ENCODE results near the gene ARAP2.

The ARAP2 gene

GRCh38 chr4:36244257-36245082, at the start of gene ARAP2:
TSS of gene ARAP2 (minus strand) at chr4:36244514. CDS start at chr4:36229486, 15,028 bp downstream.
- H3K27ac ChIP-seq (ENCODE audit: low read depth, low read length) = no peak within 1 kb of the TSS
- no peaks in the 10 kb centered on the region for H3K4me1 ChIP-seq (ENCODE audit: insufficient read depth, low read length)

DNA sequence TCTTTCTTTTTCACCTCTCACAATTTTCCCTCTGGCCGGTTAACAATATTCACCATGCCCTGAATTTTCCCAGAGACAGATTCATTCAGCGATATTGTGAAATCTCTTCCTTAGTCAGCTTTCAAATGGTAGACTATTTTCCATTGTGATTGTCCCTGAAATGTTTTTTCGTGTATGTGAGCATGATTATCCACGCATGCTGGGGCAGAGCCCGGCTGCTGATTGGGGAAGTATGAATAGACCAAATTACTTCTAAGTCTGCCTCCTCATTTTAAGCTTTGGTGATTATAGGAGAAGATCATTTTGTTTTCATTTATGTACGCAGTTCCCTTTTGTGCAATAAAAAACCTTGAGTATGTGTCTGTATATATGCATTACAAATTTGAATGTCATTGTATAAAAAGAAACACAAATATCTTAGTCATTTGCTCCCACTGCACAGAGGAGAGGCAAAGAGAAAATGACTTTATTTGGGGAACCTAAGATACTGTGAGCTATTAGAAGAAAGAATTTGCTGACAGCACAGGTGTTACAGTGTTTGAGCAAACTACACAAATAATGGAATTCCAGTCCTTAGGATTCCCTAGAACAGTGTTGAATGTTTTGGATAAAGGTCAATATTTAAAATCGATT, 48.4 kb upstream of the ARAP2 start:
- H3K9ac ChIP-seq (ENCODE audit: low read length) = no peak overlapping the region
- H3K4me3 ChIP-seq (ENCODE audit: low read depth in 1 of 2, low read length in 2 of 2) = no peak overlapping the region
- no peaks in the 10 kb centered on the region for H3K9me3 ChIP-seq (ENCODE audit: low read length)
- no peaks in the 10 kb centered on the region for H3K36me3 ChIP-seq (ENCODE audit: insufficient read depth, low read length)
- no peaks in the 10 kb centered on the region for H3K27me3 ChIP-seq (ENCODE audit: control insufficient read depth in 1 of 2, insufficient read depth in 2 of 2, low read length in 2 of 2)
- no peaks in the 10 kb centered on the region for H3K4me1 ChIP-seq (ENCODE audit: insufficient read depth, low read length)
- H3K27ac ChIP-seq (ENCODE audit: low read depth, low read length) = no peak overlapping the region

More at GRCh38 chr4:36244257-36245082, at the start of gene ARAP2:
- Histone ChIP-seq H3K4me3 (ENCODE audit: low read depth in 1 of 2, low read length in 2 of 2) (peak within 1 kb of the TSS; percentile 37 to 68), H3K36me3 (ENCODE audit: insufficient read depth, low read length) (no peaks in the 10 kb centered on the region), H3K9ac (ENCODE audit: low read length) (peak within 1 kb of the TSS; percentile 36), H3K27me3 (ENCODE audit: control insufficient read depth in 1 of 2, insufficient read depth in 2 of 2, low read length in 2 of 2) (no peaks in the 10 kb centered on the region), H3K9me3 (ENCODE audit: low read length) (no peaks in the 10 kb centered on the region)

DNA sequence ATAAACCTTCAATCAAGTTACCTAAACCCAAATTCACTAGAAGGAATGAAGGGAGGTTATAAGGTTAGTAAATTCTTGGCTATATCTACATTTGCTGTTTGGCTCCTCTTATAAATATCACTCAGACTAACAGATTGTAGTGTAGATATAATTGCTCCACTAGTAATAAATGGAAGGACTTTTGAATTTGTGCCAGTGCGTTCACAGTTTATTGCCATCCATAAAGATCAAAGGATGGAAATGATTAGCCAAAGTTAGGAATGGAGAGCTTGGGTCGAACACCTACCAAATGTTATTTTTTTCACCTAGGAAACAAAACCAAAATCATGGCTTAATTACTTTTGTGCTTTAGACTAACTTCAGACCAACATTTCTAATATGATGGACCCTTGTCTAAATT, 46.3 kb upstream of the ARAP2 start:
- Histone ChIP-seq H3K27me3 (ENCODE audit: control insufficient read depth in 1 of 2, insufficient read depth in 2 of 2, low read length in 2 of 2) (no peaks in the 10 kb centered on the region), H3K4me1 (ENCODE audit: insufficient read depth, low read length) (no peaks in the 10 kb centered on the region), H3K4me3 (ENCODE audit: low read depth in 1 of 2, low read length in 2 of 2) (no peak overlapping the region), H3K9ac (ENCODE audit: low read length) (no peak overlapping the region), H3K36me3 (ENCODE audit: insufficient read depth, low read length) (no peaks in the 10 kb centered on the region), H3K27ac (ENCODE audit: low read depth, low read length) (no peak overlapping the region), H3K9me3 (ENCODE audit: low read length) (no peaks in the 10 kb centered on the region)

DNA sequence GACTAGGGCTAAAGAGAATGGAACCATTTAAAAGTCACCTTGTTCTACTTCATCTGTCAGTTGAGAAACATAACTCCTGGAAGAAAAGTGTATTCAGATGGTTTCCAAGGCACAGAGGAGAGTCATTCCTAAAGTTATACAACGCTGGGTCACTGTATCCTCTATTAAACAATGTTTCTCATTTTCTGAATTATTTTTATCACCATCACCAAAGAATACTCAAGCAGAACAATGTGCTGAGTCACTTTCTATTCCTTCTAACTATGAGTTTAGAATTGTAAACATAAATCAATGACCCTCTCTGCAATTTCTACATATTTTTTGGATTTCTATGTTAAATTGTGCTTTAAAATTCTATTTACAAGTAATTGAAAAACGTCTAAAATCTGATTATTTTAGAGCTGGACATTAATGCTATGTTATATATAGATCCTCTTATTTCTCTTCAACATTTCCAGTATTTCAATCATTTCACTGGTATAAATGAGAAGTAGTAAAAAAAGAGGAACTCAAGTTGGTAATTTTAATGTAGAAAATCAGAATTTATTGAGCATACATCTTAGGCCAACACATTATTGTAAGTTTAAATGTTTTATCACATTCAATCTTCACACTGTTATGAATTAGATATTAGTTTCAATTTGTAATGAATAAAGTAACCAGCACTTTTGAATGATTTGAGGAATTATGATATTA, 44.6 kb upstream of the ARAP2 start:
- no peaks in the 10 kb centered on the region for H3K36me3 ChIP-seq (ENCODE audit: insufficient read depth, low read length)
- no peak overlapping the region for H3K4me3 ChIP-seq (ENCODE audit: low read depth in 1 of 2, low read length in 2 of 2)
- no peaks in the 10 kb centered on the region for H3K4me1 ChIP-seq (ENCODE audit: insufficient read depth, low read length)

GRCh38 chr4:36286481-36286871, 42.2 kb upstream of the ARAP2 start:
- Histone ChIP-seq H3K27ac (ENCODE audit: low read depth, low read length) (no peak overlapping the region), H3K9me3 (ENCODE audit: low read length) (no peaks in the 10 kb centered on the region), H3K36me3 (ENCODE audit: insufficient read depth, low read length) (no peaks in the 10 kb centered on the region), H3K27me3 (ENCODE audit: control insufficient read depth in 1 of 2, insufficient read depth in 2 of 2, low read length in 2 of 2) (no peaks in the 10 kb centered on the region), H3K4me3 (ENCODE audit: low read depth in 1 of 2, low read length in 2 of 2) (no peak overlapping the region), H3K4me1 (ENCODE audit: insufficient read depth, low read length) (no peaks in the 10 kb centered on the region), H3K9ac (ENCODE audit: low read length) (no peak overlapping the region)

More for the DNA sequence above, 44.6 kb upstream of the ARAP2 start:
- no peaks in the 10 kb centered on the region for H3K9me3 ChIP-seq (ENCODE audit: low read length)
- no peak overlapping the region for H3K9ac ChIP-seq (ENCODE audit: low read length)
- no peaks in the 10 kb centered on the region for H3K27me3 ChIP-seq (ENCODE audit: control insufficient read depth in 1 of 2, insufficient read depth in 2 of 2, low read length in 2 of 2)
- no peak overlapping the region for H3K27ac ChIP-seq (ENCODE audit: low read depth, low read length)

GRCh38 chr4:36285784-36286480, 41.6 kb upstream of the ARAP2 start:
- Histone ChIP-seq H3K36me3 (ENCODE audit: insufficient read depth, low read length) (no peaks in the 10 kb centered on the region), H3K9ac (ENCODE audit: low read length) (no peak overlapping the region), H3K4me1 (ENCODE audit: insufficient read depth, low read length) (no peaks in the 10 kb centered on the region), H3K9me3 (ENCODE audit: low read length) (no peaks in the 10 kb centered on the region), H3K4me3 (ENCODE audit: low read depth in 1 of 2, low read length in 2 of 2) (no peak overlapping the region), H3K27ac (ENCODE audit: low read depth, low read length) (no peak overlapping the region), H3K27me3 (ENCODE audit: control insufficient read depth in 1 of 2, insufficient read depth in 2 of 2, low read length in 2 of 2) (no peaks in the 10 kb centered on the region)

GRCh38 chr4:36283912-36284465, 39.7 kb upstream of the ARAP2 start:
- H3K9ac ChIP-seq (ENCODE audit: low read length) = no peak overlapping the region
- no peaks in the 10 kb centered on the region for H3K4me1 ChIP-seq (ENCODE audit: insufficient read depth, low read length)
- H3K9me3 ChIP-seq (ENCODE audit: low read length) = no peaks in the 10 kb centered on the region
- no peak overlapping the region for H3K27ac ChIP-seq (ENCODE audit: low read depth, low read length)
- no peaks in the 10 kb centered on the region for H3K27me3 ChIP-seq (ENCODE audit: control insufficient read depth in 1 of 2, insufficient read depth in 2 of 2, low read length in 2 of 2)
- no peak overlapping the region for H3K4me3 ChIP-seq (ENCODE audit: low read depth in 1 of 2, low read length in 2 of 2)
- no peaks in the 10 kb centered on the region for H3K36me3 ChIP-seq (ENCODE audit: insufficient read depth, low read length)

- H3K27ac ChIP-seq (ENCODE audit: low read depth, low read length) = no peak overlapping the region
These were observed 38.3 kb upstream of the ARAP2 start for GRCh38 chr4:36282503-36283030.

GRCh38 chr4:36281384-36282106, 37.2 kb upstream of the ARAP2 start, which contains the start of gene DTHD1:
TSS of gene DTHD1 (plus strand) at chr4:36281616. CDS start at chr4:36281759, 143 bp downstream.
- Histone ChIP-seq H3K4me3 (ENCODE audit: low read depth in 1 of 2, low read length in 2 of 2) (no peak within 1 kb of the TSS), H3K9me3 (ENCODE audit: low read length) (no peaks in the 10 kb centered on the region), H3K27ac (ENCODE audit: low read depth, low read length) (no peak within 1 kb of the TSS), H3K27me3 (ENCODE audit: control insufficient read depth in 1 of 2, insufficient read depth in 2 of 2, low read length in 2 of 2) (no peaks in the 10 kb centered on the region), H3K9ac (ENCODE audit: low read length) (no peak within 1 kb of the TSS), H3K4me1 (ENCODE audit: insufficient read depth, low read length) (no peaks in the 10 kb centered on the region), H3K36me3 (ENCODE audit: insufficient read depth, low read length) (no peaks in the 10 kb centered on the region)

More at GRCh38 chr4:36282503-36283030, 38.3 kb upstream of the ARAP2 start:
- Histone ChIP-seq H3K27me3 (ENCODE audit: control insufficient read depth in 1 of 2, insufficient read depth in 2 of 2, low read length in 2 of 2) (no peaks in the 10 kb centered on the region), H3K4me3 (ENCODE audit: low read depth in 1 of 2, low read length in 2 of 2) (no peak overlapping the region), H3K9me3 (ENCODE audit: low read length) (no peaks in the 10 kb centered on the region), H3K9ac (ENCODE audit: low read length) (no peak overlapping the region), H3K36me3 (ENCODE audit: insufficient read depth, low read length) (no peaks in the 10 kb centered on the region), H3K4me1 (ENCODE audit: insufficient read depth, low read length) (no peaks in the 10 kb centered on the region)

- H3K36me3 ChIP-seq (ENCODE audit: insufficient read depth, low read length) = no peaks in the 10 kb centered on the region
- no peaks in the 10 kb centered on the region for H3K27me3 ChIP-seq (ENCODE audit: control insufficient read depth in 1 of 2, insufficient read depth in 2 of 2, low read length in 2 of 2)
- H3K4me1 ChIP-seq (ENCODE audit: insufficient read depth, low read length) = no peaks in the 10 kb centered on the region
- H3K4me3 ChIP-seq (ENCODE audit: low read depth in 1 of 2, low read length in 2 of 2) = no peak overlapping the region
- H3K9ac ChIP-seq (ENCODE audit: low read length) = no peak overlapping the region
- H3K9me3 ChIP-seq (ENCODE audit: low read length) = no peaks in the 10 kb centered on the region
- H3K27ac ChIP-seq (ENCODE audit: low read depth, low read length) = no peak overlapping the region
These were observed 36.2 kb upstream of the ARAP2 start for GRCh38 chr4:36280555-36280954.

Data from muscle layer of colon (tissue), 2 donors.